ENCODE measurements around the gene DAGLA. TPM values are rescaled to one million over a fixed set of nuclear protein-coding genes. Genes with fewer than 3 reads are reported as not detected.

Gene DAGLA
- total and polyA plus RNA-seq, 2 donors (not counting 3 experiments of a cell fraction or from before 2014, with no cell fraction given): 2.5 to 4.7 TPM

- no peak overlapping the region for H3K4me2 ChIP-seq (ENCODE audit: insufficient read depth, low read length)
- no TSS peak for BruUV-seq (replicated peaks)
- no peaks in the 10 kb centered on the region for H3K36me3 ChIP-seq (ENCODE audit: control insufficient read depth in 2 of 2, extremely low read depth in 1 of 2, insufficient read depth in 2 of 2, low read length in 2 of 2)
- H3K4me1 ChIP-seq (ENCODE audit: control insufficient read depth, extremely low read depth, insufficient read depth, low read length): peaks cover 2% of the 10 kb centered on the region
- no peak for DNase-seq (ENCODE audit: low read depth, low spot score)
- no peaks in the 10 kb centered on the region for H3K9me3 ChIP-seq (replicated peaks; ENCODE audit: control insufficient read depth, insufficient read depth, low read length)
- H3K4me3 ChIP-seq (replicated peaks in 1 of 3; ENCODE audit: insufficient read depth in 1 of 3, low read depth in 1 of 3, low read length in 3 of 3): no peak overlapping the region
- ChIA-PET CTCF (interaction anchor here (1.0 to 1.9 kb wide), 2 partner anchors 13 to 36 kb away, joined by 3 to 7 read pairs; no protein-coding TSS in a partner anchor), POLR2A (no interaction called here)
- H3K27me3 ChIP-seq (ENCODE audit: control insufficient read depth in 2 of 2, insufficient read depth in 2 of 2, low read length in 2 of 2): no peaks in the 10 kb centered on the region
- no peak for TF ChIP-seq FOS (IDR thresholded peaks at IDR 0.05; ENCODE audit: borderline replicate concordance, insufficient read depth, low read length)
- TF ChIP-seq POLR2AphosphoS5 (IDR thresholded peaks at IDR 0.05; ENCODE audit: insufficient read depth, low read depth, low read length): no peak
- TF ChIP-seq MAX (IDR thresholded peaks at IDR 0.05; ENCODE audit: insufficient read depth, insufficient read length): no peak
- TF ChIP-seq EZH2 (IDR thresholded peaks at IDR 0.05; ENCODE audit: borderline replicate concordance, low read depth, low read length, severe bottlenecking): no peak
- TF ChIP-seq MYC (IDR thresholded peaks at IDR 0.05; ENCODE audit: low read depth, low read length): no peak
- TF ChIP-seq POLR2A (IDR thresholded peaks at IDR 0.05; ENCODE audit: low read depth, low read length): no peak
- TF ChIP-seq GATA2 (IDR thresholded peaks at IDR 0.05; ENCODE audit: insufficient read depth, insufficient read length, low read depth, low read length): no peak
- TF ChIP-seq CTCF (IDR thresholded peaks at IDR 0.05; ENCODE audit: extremely low read depth in 1 of 2, insufficient read depth in 1 of 2, low read depth in 1 of 2, low read length in 2 of 2): no peak
- no peak for TF ChIP-seq JUN (IDR thresholded peaks at IDR 0.05; ENCODE audit: borderline replicate concordance, insufficient read depth, insufficient read length, low read depth)
- intact Hi-C loops (cut with micrococcal nuclease): no loop called here
- no peaks in the 10 kb centered on the region for H3K79me2 ChIP-seq (ENCODE audit: control insufficient read depth, insufficient read depth, low read length)
- H2AFZ ChIP-seq (ENCODE audit: low read depth, low read length): no peak overlapping the region
- no peak overlapping the region for H3K9ac ChIP-seq (replicated peaks; ENCODE audit: extremely low read depth, insufficient read depth, low read length)
- no peaks in the 10 kb centered on the region for H4K20me1 ChIP-seq (replicated peaks; ENCODE audit: control insufficient read depth, extremely low read depth, insufficient read depth, low read length)
- H3K9me1 ChIP-seq (replicated peaks; ENCODE audit: control insufficient read depth, extremely low read depth, insufficient read depth, low read length): no peaks in the 10 kb centered on the region
- no peak overlapping the region for H3K27ac ChIP-seq (ENCODE audit: insufficient read depth, low read depth, low read length)
- no peak for FAIRE-seq
- dilution Hi-C loops (cut with MboI; ENCODE audit: extremely low pct_ligation_motif_present, low sequenced_read_pairs): no loop called here
These were observed 31.3 kb downstream of the DAGLA start for GRCh38 chr11:61711498-61711897.

Data from endothelial cell of umbilical vein (primary cell).